Omental fat pad (tissue), 4 donors: Measurements from ENCODE around the gene RASSF5. TPM values are rescaled to one million over a fixed set of nuclear protein-coding genes. Genes with fewer than 3 reads are reported as not detected.

Source experiments
- ATAC-seq: fragments of 150-250 bp; one replicate; pipeline ENCODE4 v1.9.1; 2016; ENCODE audit warnings: mild to moderate bottlenecking, moderate library complexity; ENCODE audit not compliant: low FRiP score
- DNase-seq: peaks from one replicate; pipeline ENCODE4 v3.0.0-alpha.2; 2019; ENCODE audit warnings: low spot score
- CTCF ChIP-seq, 3 donors: fragments of 450-650 bp; IDR thresholded peaks; one replicate each; pipeline ENCODE4 v1.5.1; 2016 to 2017; ENCODE audit warnings: antibody characterized with exemption in 3 of 3, mild to moderate bottlenecking in 3 of 3, moderate library complexity in 2 of 3
- total RNA-seq, 4 donors: library from RNA; depleted of rRNA; stranded (reverse); fragments of >200 nt; gene quantifications; one replicate each; pipeline ENCODE4 v1.1.0, GENCODE V29; 2016

The RASSF5 gene
- total RNA-seq, 4 donors from 2014 or later: 9.7 to 16.1 (median 10.8) TPM

GRCh38 chr1:206469933-206470691 is 37.2 kb upstream of the RASSF5 start, which contains the start of gene IKBKE:
IKBKE (plus strand) TSS chr1:206470476; CDS start chr1:206473228, 2,752 bp downstream.
- TF ChIP-seq CTCF (IDR thresholded peaks at IDR 0.05): no peak
- peak; percentile 42 for ATAC-seq
- DNase-seq: no peak

GRCh38 chr1:206470692-206471414 is 36.5 kb upstream of the RASSF5 start:
- no peak for TF ChIP-seq CTCF (IDR thresholded peaks at IDR 0.05)
- DNase-seq (no peak), ATAC-seq (peak; percentile 64)

GRCh38 chr1:206471415-206471801 is 35.9 kb upstream of the RASSF5 start:
- TF ChIP-seq CTCF (IDR thresholded peaks at IDR 0.05): no peak
- DNase-seq (no peak), ATAC-seq (no peak)

- TF ChIP-seq CTCF (IDR thresholded peaks at IDR 0.05): no peak
- no peak for ATAC-seq
- no peak for DNase-seq
These were observed 35.3 kb upstream of the RASSF5 start for GRCh38 chr1:206472024-206472423.

GRCh38 chr1:206472454-206472853 is 34.9 kb upstream of the RASSF5 start:
- DNase-seq (no peak), ATAC-seq (peak; percentile 60)
- TF ChIP-seq CTCF (IDR thresholded peaks at IDR 0.05): no peak

GRCh38 chr1:206472886-206473285 is 34.4 kb upstream of the RASSF5 start:
- no peak for TF ChIP-seq CTCF (IDR thresholded peaks at IDR 0.05)
- DNase-seq (no peak), ATAC-seq (no peak)
